CD14-positive monocyte (primary cell): Measurements from ENCODE around the gene ABCB8. TPM values are rescaled to one million over a fixed set of nuclear protein-coding genes. Genes with fewer than 3 reads are reported as not detected.

Experiments used
- DNase-seq, 3 donors: peaks; one replicate each; pipeline ENCODE4 v3.0.0-alpha.2; 2011 to 2022
- H2AFZ ChIP-seq: 2 replicates; pipeline ENCODE4 v1.6.0; 2012; ENCODE audit warnings: mild to moderate bottlenecking, low read depth, low read length, inconsistent platforms; ENCODE audit not compliant: insufficient read depth, poor library complexity, severe bottlenecking
- H3K27ac ChIP-seq, 2 donors: 1 replicate in 1 of 2; 2 replicates in 1 of 2; pipeline ENCODE4 v1.5.1; 2012 to 2013; ENCODE audit warnings: low read length in 2 of 2, control low read depth in 1 of 2, inconsistent platforms in 1 of 2, low read depth in 1 of 2, mild to moderate bottlenecking in 1 of 2
- H3K27me3 ChIP-seq, 2 donors: one replicate each; pipeline versions ENCODE4 v1.6.0 to v1.6.1; 2011 to 2013; ENCODE audit warnings: low read length in 2 of 2; ENCODE audit not compliant: control insufficient read depth in 2 of 2, insufficient read depth in 2 of 2
- H3K36me3 ChIP-seq, 2 donors: replicated peaks in 1 of 2; 1 replicate in 1 of 2; 2 replicates in 1 of 2; pipeline versions ENCODE4 v1.5.1 to v1.6.1; 2012 to 2013; ENCODE audit warnings: low read length in 2 of 2, control low read depth in 1 of 2, inconsistent platforms in 1 of 2, mild to moderate bottlenecking in 1 of 2; ENCODE audit not compliant: insufficient read depth in 2 of 2, control insufficient read depth in 1 of 2
- H3K4me1 ChIP-seq, 2 donors: 1 replicate in 1 of 2; 2 replicates in 1 of 2; pipeline versions ENCODE4 v1.5.1 to v1.6.1; 2012 to 2013; ENCODE audit warnings: low read length in 2 of 2, control low read depth in 1 of 2, inconsistent platforms in 1 of 2, mild to moderate bottlenecking in 1 of 2, moderate library complexity in 1 of 2; ENCODE audit not compliant: insufficient read depth in 2 of 2, control insufficient read depth in 1 of 2
- H3K4me2 ChIP-seq: replicated peaks from 2 replicates; pipeline ENCODE3; 2012; ENCODE audit warnings: low read length, moderate library complexity, mild to moderate bottlenecking; ENCODE audit not compliant: poor library complexity, severe bottlenecking; ENCODE audit errors: extremely low read depth
- H3K4me3 ChIP-seq, 3 experiments: fragments of 200-600 bp in 1 of 3; sonication (generic) in 1 of 3; replicated peaks in 1 of 3; 1 replicate in 2 of 3; 2 replicates in 1 of 3; pipeline ENCODE4 v1.5.1; 2011 to 2013; ENCODE audit warnings: low read length in 3 of 3, mild to moderate bottlenecking in 3 of 3, control low read depth in 2 of 3, low read depth in 2 of 3, inconsistent platforms in 1 of 3, moderate library complexity in 1 of 3
- H3K79me2 ChIP-seq: 2 replicates; pipeline ENCODE4 v1.6.0; 2012; ENCODE audit warnings: mild to moderate bottlenecking, control low read depth, inconsistent platforms, low read length, moderate library complexity; ENCODE audit not compliant: insufficient read depth
- H3K9ac ChIP-seq: 2 replicates; pipeline ENCODE4 v1.6.0; 2017; ENCODE audit warnings: low read length, mild to moderate bottlenecking; ENCODE audit not compliant: insufficient read depth, poor library complexity, severe bottlenecking
- H3K9me3 ChIP-seq, 2 donors: replicated peaks in 1 of 2; 1 replicate in 1 of 2; 2 replicates in 1 of 2; pipeline versions ENCODE4 v1.5.1 to v1.6.1; 2012 to 2013; ENCODE audit warnings: low read length in 2 of 2, control low read depth in 1 of 2; ENCODE audit not compliant: control insufficient read depth in 1 of 2, insufficient read depth in 1 of 2
- H4K20me1 ChIP-seq: 2 replicates; pipeline ENCODE4 v1.6.0; 2012; ENCODE audit warnings: mild to moderate bottlenecking, low read length, control low read depth, moderate library complexity; ENCODE audit not compliant: insufficient read depth
- H3K27ac Mint-ChIP-seq, 7 donors: one replicate each; pipeline ENCODE4 v1.8.0; 2020; ENCODE audit warnings: mild to moderate bottlenecking in 7 of 7, mixed read lengths in 7 of 7, moderate library complexity in 6 of 7, inconsistent platforms in 2 of 7
- H3K27me3 Mint-ChIP-seq, 3 donors: one replicate each; pipeline ENCODE4 v1.8.0; 2021 to 2022; ENCODE audit warnings: low read depth in 3 of 3, mild to moderate bottlenecking in 3 of 3, mixed read lengths in 3 of 3, moderate library complexity in 3 of 3, inconsistent platforms in 1 of 3
- H3K36me3 Mint-ChIP-seq, 2 donors: one replicate each; pipeline ENCODE4 v1.8.0; 2020; ENCODE audit warnings: mixed read lengths in 2 of 2, inconsistent platforms in 1 of 2, mild to moderate bottlenecking in 1 of 2
- H3K4me1 Mint-ChIP-seq: one replicate; pipeline ENCODE4 v1.8.0; 2020; ENCODE audit warnings: mild to moderate bottlenecking, mixed read lengths
- H3K4me3 Mint-ChIP-seq, 2 donors: one replicate each; pipeline ENCODE4 v1.8.0; 2020; ENCODE audit warnings: mild to moderate bottlenecking in 2 of 2, mixed read lengths in 2 of 2, moderate library complexity in 1 of 2
- H3K9me3 Mint-ChIP-seq, 7 donors: one replicate each; pipeline ENCODE4 v1.8.0; 2020 to 2022; ENCODE audit warnings: mixed read lengths in 7 of 7, mild to moderate bottlenecking in 6 of 7, moderate library complexity in 6 of 7, inconsistent platforms in 2 of 7
- WGBS: methylation state at CpG from one replicate; pipeline ENCODE4 v1.1.5; 2013; ENCODE audit warnings: missing lambda C conversion rate; ENCODE audit not compliant: insufficient coverage; 5-methylcytosine and 5-hydroxymethylcytosine counted together
- intact Hi-C, 2 donors: fragments of 100-400 bp; cut with micrococcal nuclease; formaldehyde crosslinking; loops; one replicate each; pipeline versions ENCODE4 v1.15.0 to v1.15.1; 2023
- polyA plus RNA-seq, 3 donors: library from polyadenylated mRNA; depleted of rRNA in 1 of 3; unstranded in 2 of 3; stranded (reverse) in 1 of 3; fragments of 300-500 nt in 2 of 3; fragments of >200 nt in 1 of 3; fragmentation: Illumina TruSeq in 2 of 3; gene quantifications; 1 replicate in 2 of 3; 2 replicates in 1 of 3; pipeline ENCODE4 v1.2.3, GENCODE V29; 2012 to 2021
- TF ChIP-seq, protein P1 (sequence below): fragments of 200-600 bp; IDR thresholded peaks from one replicate; pipeline ENCODE4 v1.8.0; 2022; ENCODE audit warnings: antibody characterized with exemption, mild to moderate bottlenecking

Gene ABCB8
- polyA plus RNA-seq, 3 donors: 9.3 to 19.9 (median 9.5) TPM

- Mint-ChIP-seq H3K27me3 (peaks cover 19 to 41% (median 25%) of the 10 kb centered on the region in 3 donors), H3K27ac (no peak overlapping the region), H3K9me3 (peaks cover 0 to 2% (median 0%) of the 10 kb centered on the region in 7 donors), H3K36me3 (no peaks in the 10 kb centered on the region), H3K4me1 (peaks cover 30% of the 10 kb centered on the region), H3K4me3 (no peak overlapping the region)
- no peaks in the 10 kb centered on the region for H3K9me3 ChIP-seq
- no peaks in the 10 kb centered on the region for H3K79me2 ChIP-seq
- TF ChIP-seq, protein P1, sequence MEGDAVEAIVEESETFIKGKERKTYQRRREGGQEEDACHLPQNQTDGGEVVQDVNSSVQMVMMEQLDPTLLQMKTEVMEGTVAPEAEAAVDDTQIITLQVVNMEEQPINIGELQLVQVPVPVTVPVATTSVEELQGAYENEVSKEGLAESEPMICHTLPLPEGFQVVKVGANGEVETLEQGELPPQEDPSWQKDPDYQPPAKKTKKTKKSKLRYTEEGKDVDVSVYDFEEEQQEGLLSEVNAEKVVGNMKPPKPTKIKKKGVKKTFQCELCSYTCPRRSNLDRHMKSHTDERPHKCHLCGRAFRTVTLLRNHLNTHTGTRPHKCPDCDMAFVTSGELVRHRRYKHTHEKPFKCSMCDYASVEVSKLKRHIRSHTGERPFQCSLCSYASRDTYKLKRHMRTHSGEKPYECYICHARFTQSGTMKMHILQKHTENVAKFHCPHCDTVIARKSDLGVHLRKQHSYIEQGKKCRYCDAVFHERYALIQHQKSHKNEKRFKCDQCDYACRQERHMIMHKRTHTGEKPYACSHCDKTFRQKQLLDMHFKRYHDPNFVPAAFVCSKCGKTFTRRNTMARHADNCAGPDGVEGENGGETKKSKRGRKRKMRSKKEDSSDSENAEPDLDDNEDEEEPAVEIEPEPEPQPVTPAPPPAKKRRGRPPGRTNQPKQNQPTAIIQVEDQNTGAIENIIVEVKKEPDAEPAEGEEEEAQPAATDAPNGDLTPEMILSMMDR: no peak
- no peak overlapping the region for H3K4me2 ChIP-seq
- no peak for DNase-seq
- no peak overlapping the region for H3K4me3 ChIP-seq
- H4K20me1 ChIP-seq: no peaks in the 10 kb centered on the region
- 95% methylated on average over 10 of the region's 12 CpGs for WGBS
- H3K9ac ChIP-seq: no peak overlapping the region
- H2AFZ ChIP-seq: no peak overlapping the region
- H3K27me3 ChIP-seq: peaks cover 0 to 10% of the 10 kb centered on the region in 2 donors
- no peak overlapping the region for H3K27ac ChIP-seq
- intact Hi-C loops: no loop called here
- H3K36me3 ChIP-seq: no peaks in the 10 kb centered on the region
- H3K4me1 ChIP-seq: peaks cover 21 to 26% of the 10 kb centered on the region in 2 donors
Observed at GRCh38 chr7:150999001-150999400, 29.2 kb upstream of the ABCB8 start.

DNA sequence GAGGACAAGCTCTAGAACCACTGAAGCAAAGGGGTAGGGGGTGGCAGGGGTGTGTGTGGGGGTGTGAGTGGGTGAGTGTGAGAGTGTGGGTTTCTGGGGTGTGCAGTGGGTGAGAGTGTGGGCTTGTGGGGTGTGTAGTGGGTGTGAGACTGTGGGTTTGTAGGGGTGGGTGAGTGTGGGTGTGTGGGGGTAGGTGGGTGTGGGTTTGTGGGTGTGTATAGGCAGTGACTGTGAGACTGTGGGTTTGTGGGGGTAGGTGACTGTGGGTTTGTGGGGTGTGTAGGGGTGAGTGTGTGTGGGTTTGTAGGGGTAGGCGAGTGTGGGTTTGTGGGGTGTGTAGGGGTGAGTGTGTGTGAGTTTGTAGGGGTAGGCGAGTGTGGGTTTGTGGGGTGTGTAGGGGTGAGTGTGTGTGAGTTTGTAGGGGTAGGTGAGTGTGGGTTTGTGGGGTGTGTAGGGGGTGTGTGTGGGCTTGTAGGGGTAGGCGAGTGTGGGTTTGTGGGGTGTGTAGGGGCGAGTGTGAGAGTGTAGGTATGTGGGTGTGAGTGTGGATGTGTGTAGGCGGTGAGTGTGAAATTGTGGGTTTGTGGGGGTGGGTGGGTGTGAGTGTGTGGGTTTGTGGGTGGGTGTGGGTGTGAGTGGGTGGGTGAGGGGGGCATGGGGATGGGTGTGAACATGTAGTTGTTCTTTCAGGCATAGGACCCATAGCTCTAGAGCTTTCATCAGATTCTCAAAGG is 28.6 kb upstream of the ABCB8 start:
- no peaks in the 10 kb centered on the region for H3K9me3 ChIP-seq
- TF ChIP-seq, protein P1: no peak
- intact Hi-C loops: no loop called here
- H3K36me3 ChIP-seq: no peaks in the 10 kb centered on the region
- peaks cover 23% of the 10 kb centered on the region for H3K4me1 Mint-ChIP-seq
- H3K4me1 ChIP-seq: peaks cover 14 to 19% of the 10 kb centered on the region in 2 donors
- no peak overlapping the region for H3K27ac ChIP-seq
- no peak overlapping the region for H3K4me3 Mint-ChIP-seq
- H3K27me3 Mint-ChIP-seq: peaks cover 19 to 44% (median 25%) of the 10 kb centered on the region in 3 donors
- H3K4me3 ChIP-seq: no peak overlapping the region
- H3K79me2 ChIP-seq: no peaks in the 10 kb centered on the region
- no peaks in the 10 kb centered on the region for H4K20me1 ChIP-seq
- no peak for DNase-seq
- 100% methylated on average over 3 of the region's 5 CpGs for WGBS
- H3K9ac ChIP-seq: no peak overlapping the region
- H3K27me3 ChIP-seq: peaks cover 0 to 10% of the 10 kb centered on the region in 2 donors
- no peak overlapping the region for H2AFZ ChIP-seq
- no peaks in the 10 kb centered on the region for H3K36me3 Mint-ChIP-seq
- H3K9me3 Mint-ChIP-seq: peaks cover 0 to 2% (median 0%) of the 10 kb centered on the region in 7 donors
- no peak overlapping the region for H3K27ac Mint-ChIP-seq
- no peak overlapping the region for H3K4me2 ChIP-seq
